GM10248 (cell line): ENCODE results near the gene SIRPA.
A peak's percentile ranks its signal among the peaks of the same experiment; 100 is the strongest.

Experiments
- CTCF ChIA-PET: fragments of 300-600 bp; sonication (Branson Sonifier 250); formaldehyde crosslinking; extraction: SDS; loops from one replicate; lab custom pipeline; 2021; ENCODE audit warnings: antibody characterized with exemption; lab: Yijun Ruan, JAX
- POLR2A ChIA-PET: fragments of 350-650 bp; sonication (Branson Sonifier 250); formaldehyde crosslinking; extraction: SDS; loops from one replicate; lab custom pipeline; 2020; ENCODE audit warnings: antibody characterized with exemption; lab: Yijun Ruan, JAX
- DNase-seq: peaks from one replicate; pipeline ENCODE4 v3.0.0; 2012; ENCODE audit errors: extremely low spot score
- TF ChIP-seq, protein P1 (sequence below): IDR thresholded peaks from 2 replicates; pipeline ENCODE4 v1.5.1; 2012; ENCODE audit warnings: mild to moderate bottlenecking, low read depth; ENCODE audit errors: extremely low read depth, missing control alignments, control extremely low read depth

Gene SIRPA

DNA sequence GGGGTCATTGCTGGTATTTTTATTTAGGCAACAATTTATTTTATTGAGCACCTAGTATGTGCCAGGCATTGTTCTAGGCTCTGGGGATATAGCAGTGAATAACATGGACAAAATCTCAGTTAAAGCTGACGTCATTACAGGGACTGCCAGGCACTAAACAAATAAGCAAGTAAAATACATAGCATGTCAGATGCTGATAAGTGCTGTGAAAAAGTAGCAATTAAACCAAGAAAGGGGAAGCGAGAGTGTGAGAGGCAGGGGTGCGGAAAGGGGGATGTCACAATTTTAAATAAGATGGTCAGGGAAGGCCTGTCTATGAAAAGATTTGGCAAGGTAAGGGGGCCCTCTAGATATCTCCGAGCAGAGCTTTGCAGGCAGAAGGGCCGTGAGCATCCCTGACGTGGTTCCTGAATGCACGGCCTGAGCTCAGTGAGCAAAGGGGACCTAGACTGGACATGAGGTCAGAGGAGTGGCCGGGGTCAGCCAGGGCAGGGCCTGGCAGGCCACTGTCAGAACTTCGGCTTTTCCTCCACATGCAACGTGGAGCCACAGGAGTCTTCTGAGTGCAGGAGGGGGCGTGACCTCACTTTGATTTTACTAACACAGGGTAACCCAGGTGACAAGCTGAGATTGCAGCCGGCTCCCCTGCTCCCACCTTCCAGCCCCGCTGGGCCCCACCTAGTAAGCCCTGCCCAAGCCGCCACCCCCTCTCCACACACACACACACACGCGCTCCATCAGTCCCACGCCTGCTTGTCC lies 24.2 kb upstream of the SIRPA start:
- TF ChIP-seq, protein P1, sequence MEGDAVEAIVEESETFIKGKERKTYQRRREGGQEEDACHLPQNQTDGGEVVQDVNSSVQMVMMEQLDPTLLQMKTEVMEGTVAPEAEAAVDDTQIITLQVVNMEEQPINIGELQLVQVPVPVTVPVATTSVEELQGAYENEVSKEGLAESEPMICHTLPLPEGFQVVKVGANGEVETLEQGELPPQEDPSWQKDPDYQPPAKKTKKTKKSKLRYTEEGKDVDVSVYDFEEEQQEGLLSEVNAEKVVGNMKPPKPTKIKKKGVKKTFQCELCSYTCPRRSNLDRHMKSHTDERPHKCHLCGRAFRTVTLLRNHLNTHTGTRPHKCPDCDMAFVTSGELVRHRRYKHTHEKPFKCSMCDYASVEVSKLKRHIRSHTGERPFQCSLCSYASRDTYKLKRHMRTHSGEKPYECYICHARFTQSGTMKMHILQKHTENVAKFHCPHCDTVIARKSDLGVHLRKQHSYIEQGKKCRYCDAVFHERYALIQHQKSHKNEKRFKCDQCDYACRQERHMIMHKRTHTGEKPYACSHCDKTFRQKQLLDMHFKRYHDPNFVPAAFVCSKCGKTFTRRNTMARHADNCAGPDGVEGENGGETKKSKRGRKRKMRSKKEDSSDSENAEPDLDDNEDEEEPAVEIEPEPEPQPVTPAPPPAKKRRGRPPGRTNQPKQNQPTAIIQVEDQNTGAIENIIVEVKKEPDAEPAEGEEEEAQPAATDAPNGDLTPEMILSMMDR = no peak
- ChIA-PET CTCF (interaction anchor here (1.3 to 1.4 kb wide), 2 partner anchors 16 to 20 kb away, joined by 4 to 5 read pairs; no protein-coding TSS in a partner anchor), POLR2A (interaction anchor here (1.2 kb wide), 1 partner anchor 12 kb away, joined by 4 read pairs; no protein-coding TSS in a partner anchor)
- DNase-seq = peak; percentile 57

- POLR2A ChIA-PET = interaction anchor here (1.2 kb wide), 1 partner anchor 13 kb away, joined by 4 read pairs; no protein-coding TSS in a partner anchor
- TF ChIP-seq, protein P1 = no peak
- peak; percentile 49 for DNase-seq
- CTCF ChIA-PET = interaction anchor here (1.2 to 1.4 kb wide), 2 partner anchors 13 to 21 kb away, joined by 3 to 4 read pairs; no protein-coding TSS in a partner anchor
Observed at GRCh38 chr20:1871807-1872458, 23.3 kb upstream of the SIRPA start.

- POLR2A ChIA-PET = no interaction called here
- CTCF ChIA-PET = interaction anchor here (1.2 kb wide), 2 partner anchors 13 to 70 kb away, joined by 3 to 4 read pairs; no protein-coding TSS in a partner anchor
Observed at GRCh38 chr20:1872459-1873097, 22.6 kb upstream of the SIRPA start.

DNA sequence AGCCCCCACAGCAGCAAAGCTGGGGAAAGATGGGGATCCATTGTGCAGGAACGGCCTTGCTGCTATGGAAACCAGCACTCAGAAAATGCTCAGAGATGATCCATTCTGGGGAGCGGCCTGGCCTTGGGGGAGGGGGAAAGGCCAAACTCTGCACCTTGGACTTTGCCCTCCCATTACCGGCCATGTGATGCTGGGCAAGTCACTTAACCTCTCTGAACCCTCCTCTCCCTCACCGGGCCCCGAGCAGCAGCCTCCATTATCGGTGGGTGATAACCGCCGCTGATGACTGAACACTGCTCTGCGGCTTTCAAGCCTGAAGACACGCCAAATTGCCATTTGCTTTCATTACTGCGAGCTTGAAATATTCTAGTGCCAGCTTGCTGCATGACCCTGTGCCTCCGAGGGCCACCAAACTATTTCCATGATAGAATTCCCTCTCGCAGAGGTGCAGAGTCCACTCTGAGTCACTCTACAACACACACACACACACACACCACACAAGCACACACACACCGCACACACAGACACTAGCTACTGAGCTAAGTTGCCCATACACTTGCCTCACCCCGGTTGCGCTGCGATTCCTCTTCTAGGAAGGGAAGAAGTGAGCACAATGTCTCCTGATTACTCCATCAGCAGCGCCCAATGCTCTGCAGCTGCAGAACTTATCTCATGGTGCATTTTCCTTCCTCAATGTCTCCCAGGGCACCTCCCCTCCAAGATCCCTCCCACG lies 20.6 kb upstream of the SIRPA start:
- POLR2A ChIA-PET = no interaction called here
- no peak for DNase-seq

More at GRCh38 chr20:1872459-1873097, 22.6 kb upstream of the SIRPA start:
- TF ChIP-seq, protein P1 = no peak
- DNase-seq = no peak

DNA sequence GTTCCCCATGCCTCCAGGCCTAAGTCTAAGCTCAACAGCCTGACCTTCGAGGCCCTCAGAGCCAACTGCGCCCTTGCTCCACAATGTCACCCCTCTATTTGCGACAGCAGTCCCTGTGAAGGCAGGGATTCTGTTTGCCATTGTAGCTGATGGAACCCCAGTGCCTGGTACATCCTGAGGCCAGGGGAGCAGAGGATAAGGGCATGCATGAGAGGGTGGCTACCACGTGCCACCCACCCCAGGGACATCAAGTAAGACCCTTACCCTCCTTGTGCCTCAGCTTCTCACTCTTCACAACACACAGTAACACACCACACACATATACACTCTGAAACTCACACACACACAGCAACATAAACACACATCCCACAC lies 20.0 kb upstream of the SIRPA start:
- CTCF ChIA-PET = no interaction called here
- TF ChIP-seq, protein P1 = no peak
- DNase-seq = no peak
- POLR2A ChIA-PET = no interaction called here

More for the DNA sequence above, 20.6 kb upstream of the SIRPA start:
- CTCF ChIA-PET = no interaction called here
- TF ChIP-seq, protein P1 = no peak

GRCh38 chr20:1875762-1876161 lies 19.4 kb upstream of the SIRPA start:
- POLR2A ChIA-PET = no interaction called here
- CTCF ChIA-PET = no interaction called here
- no peak for DNase-seq
- TF ChIP-seq, protein P1 = no peak
